SK-N-SH treated with all-trans-retinoic acid at 6 μM for 48 hours (cell line): ENCODE results near the gene RTL10.

Experiments
- ATAC-seq: fragments of 200-7000 bp; cut with Tn5 transposase; 3 replicates; pipeline ENCODE4 v1.9.1; 2020; ENCODE audit warnings: mild to moderate bottlenecking, moderate library complexity
- ARNTL ChIP-seq: fragments of 450-650 bp; formaldehyde crosslinking; IDR thresholded peaks from 2 replicates; pipeline ENCODE4 v1.5.0; 2020; ENCODE audit warnings: low read depth, mild to moderate bottlenecking, moderate library complexity, borderline replicate concordance
- BACH2 ChIP-seq: fragments of 250-450 bp; sonication (Bioruptor Pico); IDR thresholded peaks from 2 replicates; pipeline ENCODE4 v1.9.0; 2021; ENCODE audit warnings: mild to moderate bottlenecking, borderline replicate concordance
- CSDC2 ChIP-seq: fragments of 250-450 bp; sonication (Bioruptor Pico); IDR thresholded peaks from 2 replicates; pipeline ENCODE4 v1.5.0; 2020; ENCODE audit warnings: mild to moderate bottlenecking, moderate library complexity
- CSRNP3 ChIP-seq: fragments of 250-450 bp; sonication (Bioruptor Pico); IDR thresholded peaks from 2 replicates; pipeline ENCODE4 v1.5.1; 2021; ENCODE audit warnings: mild to moderate bottlenecking, moderate library complexity
- GLIS3 ChIP-seq: fragments of 250-450 bp; sonication (Bioruptor Pico); IDR thresholded peaks from 2 replicates; pipeline ENCODE4 v1.5.0; 2020; ENCODE audit warnings: mild to moderate bottlenecking, moderate library complexity
- ISL1 ChIP-seq: fragments of 250-450 bp; sonication (Bioruptor Pico); IDR thresholded peaks from 2 replicates; pipeline ENCODE4 v2.1.2; 2022; ENCODE audit warnings: mild to moderate bottlenecking, moderate library complexity
- OSR1 ChIP-seq: fragments of 250-450 bp; sonication (Bioruptor Pico); IDR thresholded peaks from 2 replicates; pipeline ENCODE4 v1.8.0; 2022; ENCODE audit warnings: moderate library complexity, mild to moderate bottlenecking, inconsistent platforms
- PATZ1 ChIP-seq: fragments of 250-450 bp; sonication (Bioruptor Pico); IDR thresholded peaks from 2 replicates; pipeline ENCODE4 v1.8.0; 2020; ENCODE audit warnings: mild to moderate bottlenecking, moderate library complexity, borderline replicate concordance
- POU6F1 ChIP-seq: fragments of 250-450 bp; sonication (Bioruptor Pico); IDR thresholded peaks from 2 replicates; pipeline ENCODE4 v1.8.0; 2021; ENCODE audit warnings: low read depth, mild to moderate bottlenecking, moderate library complexity, borderline replicate concordance
- PPARA ChIP-seq: fragments of 250-450 bp; sonication (Bioruptor Pico); IDR thresholded peaks from 2 replicates; pipeline ENCODE4 v1.5.0; 2020; ENCODE audit warnings: mild to moderate bottlenecking, borderline replicate concordance
- RARB ChIP-seq: fragments of 250-450 bp; sonication (Bioruptor Pico); IDR thresholded peaks from 2 replicates; pipeline ENCODE4 v1.8.0; 2021; ENCODE audit warnings: mild to moderate bottlenecking, moderate library complexity
- SNAI2 ChIP-seq: fragments of 250-450 bp; sonication (Bioruptor Pico); IDR thresholded peaks from 2 replicates; pipeline ENCODE4 v1.5.0; 2020; ENCODE audit warnings: mild to moderate bottlenecking, moderate library complexity
- TCF4 ChIP-seq: fragments of 250-450 bp; sonication (Bioruptor Pico); IDR thresholded peaks from 2 replicates; pipeline ENCODE4 v1.8.0; 2021; ENCODE audit warnings: mild to moderate bottlenecking, moderate library complexity, borderline replicate concordance
- TSHZ2 ChIP-seq: fragments of 250-450 bp; sonication (Bioruptor Pico); IDR thresholded peaks from 2 replicates; pipeline ENCODE4 v1.5.0; 2020; ENCODE audit warnings: mild to moderate bottlenecking, moderate library complexity
- ZC3H10 ChIP-seq: fragments of 250-450 bp; sonication (Bioruptor Pico); IDR thresholded peaks from 2 replicates; pipeline ENCODE4 v1.5.1; 2021; ENCODE audit warnings: mild to moderate bottlenecking, moderate library complexity
- ZFP3 ChIP-seq: fragments of 250-450 bp; sonication (Bioruptor Pico); IDR thresholded peaks from 2 replicates; pipeline ENCODE4 v1.5.0; 2020; ENCODE audit warnings: mild to moderate bottlenecking, moderate library complexity
- ZFP30 ChIP-seq: fragments of 450-650 bp; formaldehyde crosslinking; IDR thresholded peaks from 2 replicates; pipeline ENCODE4 v1.5.0; 2022; ENCODE audit warnings: mild to moderate bottlenecking, moderate library complexity
- ZNF565 ChIP-seq: fragments of 450-650 bp; formaldehyde crosslinking; conservative IDR thresholded peaks from 2 replicates; pipeline ENCODE4 v1.5.0; 2020; ENCODE audit warnings: low read depth, mild to moderate bottlenecking, moderate library complexity
- ZNF70 ChIP-seq: fragments of 450-650 bp; formaldehyde crosslinking; IDR thresholded peaks from 2 replicates; pipeline ENCODE4 v1.5.0; 2020; ENCODE audit warnings: mild to moderate bottlenecking, moderate library complexity
- ZNF8 ChIP-seq: fragments of 450-650 bp; formaldehyde crosslinking; IDR thresholded peaks from 2 replicates; pipeline ENCODE4 v1.5.0; 2020; ENCODE audit warnings: mild to moderate bottlenecking, moderate library complexity

Gene RTL10

GRCh38 chr22:19852177-19852781 lies 2.4 kb downstream of the RTL10 start:
- ATAC-seq: no peak
- no peak for TF ChIP-seq TSHZ2 (CRISPR knock-in tag)
- no peak for TF ChIP-seq CSRNP3 (CRISPR knock-in tag)
- no peak for TF ChIP-seq BACH2 (CRISPR knock-in tag)
- TF ChIP-seq ISL1 (CRISPR knock-in tag): no peak
- no peak for TF ChIP-seq ZFP3 (CRISPR knock-in tag)
- TF ChIP-seq ZNF8 (CRISPR knock-in tag): no peak
- TF ChIP-seq SNAI2 (CRISPR knock-in tag): no peak
- no peak for TF ChIP-seq CSDC2
- TF ChIP-seq PATZ1: no peak
- no peak for TF ChIP-seq ARNTL
- no peak for TF ChIP-seq ZNF565 (CRISPR knock-in tag)
- TF ChIP-seq PPARA (CRISPR knock-in tag): no peak
- TF ChIP-seq GLIS3: no peak
- no peak for TF ChIP-seq TCF4 (CRISPR knock-in tag)
- TF ChIP-seq POU6F1 (CRISPR knock-in tag): no peak
- TF ChIP-seq ZFP30 (CRISPR knock-in tag): no peak
- TF ChIP-seq ZNF70 (CRISPR knock-in tag): no peak
- no peak for TF ChIP-seq RARB (CRISPR knock-in tag)

- TF ChIP-seq PPARA (CRISPR knock-in tag) (no peak), PATZ1 (no peak), OSR1 (CRISPR knock-in tag) (no peak), SNAI2 (CRISPR knock-in tag) (no peak), ARNTL (no peak), ISL1 (CRISPR knock-in tag) (no peak), ZC3H10 (CRISPR knock-in tag) (no peak), ZFP3 (CRISPR knock-in tag) (no peak), BACH2 (CRISPR knock-in tag) (no peak)
- TF ChIP-seq, all 23 proteins: peak for 0
- ATAC-seq: no peak
These were observed 3.1 kb downstream of the RTL10 start for GRCh38 chr22:19851291-19852176.
